CD14-positive monocyte (primary cell): ENCODE measurements around the gene HNRNPLL. TPM values are rescaled to one million over a fixed set of nuclear protein-coding genes. Genes with fewer than 3 reads are reported as not detected.

ENCODE experiments used
- DNase-seq, 3 donors: peaks; one replicate each; pipeline ENCODE4 v3.0.0-alpha.2; 2011 to 2022
- H2AFZ ChIP-seq: 2 replicates; pipeline ENCODE4 v1.6.0; 2012; ENCODE audit warnings: mild to moderate bottlenecking, low read depth, low read length, inconsistent platforms; ENCODE audit not compliant: insufficient read depth, poor library complexity, severe bottlenecking
- H3K27ac ChIP-seq, 2 donors: 1 replicate in 1 of 2; 2 replicates in 1 of 2; pipeline ENCODE4 v1.5.1; 2012 to 2013; ENCODE audit warnings: low read length in 2 of 2, control low read depth in 1 of 2, inconsistent platforms in 1 of 2, low read depth in 1 of 2, mild to moderate bottlenecking in 1 of 2
- H3K27me3 ChIP-seq, 2 donors: one replicate each; pipeline versions ENCODE4 v1.6.0 to v1.6.1; 2011 to 2013; ENCODE audit warnings: low read length in 2 of 2; ENCODE audit not compliant: control insufficient read depth in 2 of 2, insufficient read depth in 2 of 2
- H3K36me3 ChIP-seq, 2 donors: replicated peaks in 1 of 2; 1 replicate in 1 of 2; 2 replicates in 1 of 2; pipeline versions ENCODE4 v1.5.1 to v1.6.1; 2012 to 2013; ENCODE audit warnings: low read length in 2 of 2, control low read depth in 1 of 2, inconsistent platforms in 1 of 2, mild to moderate bottlenecking in 1 of 2; ENCODE audit not compliant: insufficient read depth in 2 of 2, control insufficient read depth in 1 of 2
- H3K4me1 ChIP-seq, 2 donors: 1 replicate in 1 of 2; 2 replicates in 1 of 2; pipeline versions ENCODE4 v1.5.1 to v1.6.1; 2012 to 2013; ENCODE audit warnings: low read length in 2 of 2, control low read depth in 1 of 2, inconsistent platforms in 1 of 2, mild to moderate bottlenecking in 1 of 2, moderate library complexity in 1 of 2; ENCODE audit not compliant: insufficient read depth in 2 of 2, control insufficient read depth in 1 of 2
- H3K4me2 ChIP-seq: replicated peaks from 2 replicates; pipeline ENCODE3; 2012; ENCODE audit warnings: low read length, moderate library complexity, mild to moderate bottlenecking; ENCODE audit not compliant: poor library complexity, severe bottlenecking; ENCODE audit errors: extremely low read depth
- H3K4me3 ChIP-seq, 3 experiments: fragments of 200-600 bp in 1 of 3; sonication (generic) in 1 of 3; replicated peaks in 1 of 3; 1 replicate in 2 of 3; 2 replicates in 1 of 3; pipeline ENCODE4 v1.5.1; 2011 to 2013; ENCODE audit warnings: low read length in 3 of 3, mild to moderate bottlenecking in 3 of 3, control low read depth in 2 of 3, low read depth in 2 of 3, inconsistent platforms in 1 of 3, moderate library complexity in 1 of 3
- H3K79me2 ChIP-seq: 2 replicates; pipeline ENCODE4 v1.6.0; 2012; ENCODE audit warnings: mild to moderate bottlenecking, control low read depth, inconsistent platforms, low read length, moderate library complexity; ENCODE audit not compliant: insufficient read depth
- H3K9ac ChIP-seq: 2 replicates; pipeline ENCODE4 v1.6.0; 2017; ENCODE audit warnings: low read length, mild to moderate bottlenecking; ENCODE audit not compliant: insufficient read depth, poor library complexity, severe bottlenecking
- H3K9me3 ChIP-seq, 2 donors: replicated peaks in 1 of 2; 1 replicate in 1 of 2; 2 replicates in 1 of 2; pipeline versions ENCODE4 v1.5.1 to v1.6.1; 2012 to 2013; ENCODE audit warnings: low read length in 2 of 2, control low read depth in 1 of 2; ENCODE audit not compliant: control insufficient read depth in 1 of 2, insufficient read depth in 1 of 2
- H4K20me1 ChIP-seq: 2 replicates; pipeline ENCODE4 v1.6.0; 2012; ENCODE audit warnings: mild to moderate bottlenecking, low read length, control low read depth, moderate library complexity; ENCODE audit not compliant: insufficient read depth
- H3K27ac Mint-ChIP-seq, 7 donors: one replicate each; pipeline ENCODE4 v1.8.0; 2020; ENCODE audit warnings: mild to moderate bottlenecking in 7 of 7, mixed read lengths in 7 of 7, moderate library complexity in 6 of 7, inconsistent platforms in 2 of 7
- H3K27me3 Mint-ChIP-seq, 3 donors: one replicate each; pipeline ENCODE4 v1.8.0; 2021 to 2022; ENCODE audit warnings: low read depth in 3 of 3, mild to moderate bottlenecking in 3 of 3, mixed read lengths in 3 of 3, moderate library complexity in 3 of 3, inconsistent platforms in 1 of 3
- H3K36me3 Mint-ChIP-seq, 2 donors: one replicate each; pipeline ENCODE4 v1.8.0; 2020; ENCODE audit warnings: mixed read lengths in 2 of 2, inconsistent platforms in 1 of 2, mild to moderate bottlenecking in 1 of 2
- H3K4me1 Mint-ChIP-seq: one replicate; pipeline ENCODE4 v1.8.0; 2020; ENCODE audit warnings: mild to moderate bottlenecking, mixed read lengths
- H3K4me3 Mint-ChIP-seq, 2 donors: one replicate each; pipeline ENCODE4 v1.8.0; 2020; ENCODE audit warnings: mild to moderate bottlenecking in 2 of 2, mixed read lengths in 2 of 2, moderate library complexity in 1 of 2
- H3K9me3 Mint-ChIP-seq, 7 donors: one replicate each; pipeline ENCODE4 v1.8.0; 2020 to 2022; ENCODE audit warnings: mixed read lengths in 7 of 7, mild to moderate bottlenecking in 6 of 7, moderate library complexity in 6 of 7, inconsistent platforms in 2 of 7
- WGBS: methylation state at CpG from one replicate; pipeline ENCODE4 v1.1.5; 2013; ENCODE audit warnings: missing lambda C conversion rate; ENCODE audit not compliant: insufficient coverage; 5-methylcytosine and 5-hydroxymethylcytosine counted together
- intact Hi-C, 2 donors: fragments of 100-400 bp; cut with micrococcal nuclease; formaldehyde crosslinking; loops; one replicate each; pipeline versions ENCODE4 v1.15.0 to v1.15.1; 2023
- polyA plus RNA-seq, 3 donors: library from polyadenylated mRNA; depleted of rRNA in 1 of 3; unstranded in 2 of 3; stranded (reverse) in 1 of 3; fragments of 300-500 nt in 2 of 3; fragments of >200 nt in 1 of 3; fragmentation: Illumina TruSeq in 2 of 3; gene quantifications; 1 replicate in 2 of 3; 2 replicates in 1 of 3; pipeline ENCODE4 v1.2.3, GENCODE V29; 2012 to 2021
- TF ChIP-seq, protein P1 (sequence below): fragments of 200-600 bp; IDR thresholded peaks from one replicate; pipeline ENCODE4 v1.8.0; 2022; ENCODE audit warnings: antibody characterized with exemption, mild to moderate bottlenecking

Gene HNRNPLL
- polyA plus RNA-seq, 3 donors: 12.4 to 16.8 (median 13.8) TPM

DNA sequence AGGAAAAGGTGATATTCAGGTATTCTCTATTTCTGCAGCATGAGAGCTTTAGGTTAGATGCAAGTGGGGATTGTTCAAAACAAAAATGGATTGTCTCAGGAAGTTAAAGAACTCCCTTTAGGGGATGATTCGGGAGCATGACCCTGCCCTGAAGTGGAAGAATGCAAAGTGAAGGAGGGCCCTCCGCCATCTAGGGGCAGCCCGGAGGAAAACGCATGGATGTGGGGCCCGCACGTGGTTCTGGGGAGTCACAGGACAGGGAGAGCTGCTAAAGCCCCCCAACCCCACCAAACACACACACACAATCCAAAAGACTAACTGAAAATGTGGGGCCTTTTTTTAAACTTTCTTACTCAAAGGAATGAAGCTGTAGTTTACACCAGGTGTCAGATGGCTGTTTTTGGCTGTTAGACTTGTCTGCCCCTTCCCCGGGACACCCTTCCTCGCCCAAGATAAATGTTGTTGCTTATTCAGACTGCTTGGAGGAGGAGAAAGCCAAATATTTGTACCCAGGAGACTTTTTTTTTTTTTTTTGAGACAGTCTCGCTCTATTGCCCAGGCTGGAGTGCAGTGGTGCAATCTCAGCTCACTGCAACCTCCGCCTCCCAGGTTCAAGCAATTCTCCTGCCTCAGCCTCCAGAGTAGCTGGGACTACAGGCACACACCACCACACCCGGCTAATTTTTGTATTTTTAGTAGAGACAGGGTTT, 78.8 kb downstream of the HNRNPLL start:
- Histone ChIP-seq H3K4me1 (peaks cover 3 to 7% of the 10 kb centered on the region in 2 donors), H4K20me1 (no peaks in the 10 kb centered on the region), H3K9ac (no peak overlapping the region), H3K36me3 (no peaks in the 10 kb centered on the region), H3K79me2 (no peaks in the 10 kb centered on the region), H2AFZ (no peak overlapping the region), H3K9me3 (no peaks in the 10 kb centered on the region), H3K27me3 (peaks cover 16 to 34% of the 10 kb centered on the region in 2 donors), H3K27ac (no peak overlapping the region), H3K4me2 (no peak overlapping the region), H3K4me3 (no peak overlapping the region)
- WGBS: 80% methylated on average over 1 of the region's 11 CpGs
- Mint-ChIP-seq H3K27me3 (peaks cover 34 to 47% (median 41%) of the 10 kb centered on the region in 3 donors), H3K4me1 (peaks cover 8% of the 10 kb centered on the region), H3K27ac (no peak overlapping the region), H3K9me3 (peaks cover 0 to 4% (median 0%) of the 10 kb centered on the region in 7 donors), H3K36me3 (peaks cover 0 to 2% of the 10 kb centered on the region in 2 donors), H3K4me3 (peak overlapping the region in 1 of 2 donors; percentile 36)
- TF ChIP-seq, protein P1, sequence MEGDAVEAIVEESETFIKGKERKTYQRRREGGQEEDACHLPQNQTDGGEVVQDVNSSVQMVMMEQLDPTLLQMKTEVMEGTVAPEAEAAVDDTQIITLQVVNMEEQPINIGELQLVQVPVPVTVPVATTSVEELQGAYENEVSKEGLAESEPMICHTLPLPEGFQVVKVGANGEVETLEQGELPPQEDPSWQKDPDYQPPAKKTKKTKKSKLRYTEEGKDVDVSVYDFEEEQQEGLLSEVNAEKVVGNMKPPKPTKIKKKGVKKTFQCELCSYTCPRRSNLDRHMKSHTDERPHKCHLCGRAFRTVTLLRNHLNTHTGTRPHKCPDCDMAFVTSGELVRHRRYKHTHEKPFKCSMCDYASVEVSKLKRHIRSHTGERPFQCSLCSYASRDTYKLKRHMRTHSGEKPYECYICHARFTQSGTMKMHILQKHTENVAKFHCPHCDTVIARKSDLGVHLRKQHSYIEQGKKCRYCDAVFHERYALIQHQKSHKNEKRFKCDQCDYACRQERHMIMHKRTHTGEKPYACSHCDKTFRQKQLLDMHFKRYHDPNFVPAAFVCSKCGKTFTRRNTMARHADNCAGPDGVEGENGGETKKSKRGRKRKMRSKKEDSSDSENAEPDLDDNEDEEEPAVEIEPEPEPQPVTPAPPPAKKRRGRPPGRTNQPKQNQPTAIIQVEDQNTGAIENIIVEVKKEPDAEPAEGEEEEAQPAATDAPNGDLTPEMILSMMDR: no peak
- no peak for DNase-seq
- intact Hi-C loops: no loop called here

DNA sequence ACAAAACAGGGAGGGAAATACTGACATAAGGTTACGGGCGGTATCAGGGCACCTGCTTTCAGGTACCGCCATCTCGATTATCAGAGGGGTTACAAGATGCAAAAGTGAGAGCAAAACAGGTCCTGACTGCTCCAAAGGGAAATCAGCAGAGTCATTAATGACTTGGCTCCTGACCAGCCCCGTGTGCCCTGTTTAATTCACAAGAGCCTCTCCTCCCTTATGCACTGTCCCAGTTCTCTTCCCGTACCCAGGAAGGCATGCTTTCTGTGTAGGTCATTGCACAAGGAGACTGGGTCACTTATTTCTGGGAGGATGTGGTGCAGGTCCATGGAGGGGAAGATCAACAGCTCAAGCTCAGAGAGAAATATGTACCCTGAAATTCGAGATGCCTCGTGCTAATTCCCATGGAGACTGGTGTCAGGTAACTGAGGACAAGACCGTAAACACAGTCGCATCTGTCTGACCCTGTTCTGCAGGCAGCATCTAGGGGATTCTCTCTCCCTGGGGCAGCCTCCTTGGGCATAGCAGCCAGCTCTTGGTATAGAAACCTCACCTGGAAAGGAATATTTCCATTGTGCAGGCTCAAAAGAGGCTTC, 79.9 kb downstream of the HNRNPLL start:
- H3K27me3 Mint-ChIP-seq: peaks cover 24 to 38% (median 33%) of the 10 kb centered on the region in 3 donors
- peaks cover under 1% of the 10 kb centered on the region for H3K4me1 Mint-ChIP-seq
- H2AFZ ChIP-seq: no peak overlapping the region

More for the DNA sequence above, 79.9 kb downstream of the HNRNPLL start:
- intact Hi-C loops: no loop called here
- Mint-ChIP-seq H3K9me3 (peaks cover 0 to 1% (median 0%) of the 10 kb centered on the region in 7 donors), H3K36me3 (peaks cover 0 to 2% of the 10 kb centered on the region in 2 donors), H3K4me3 (no peak overlapping the region), H3K27ac (no peak overlapping the region)
- TF ChIP-seq, protein P1: no peak
- Histone ChIP-seq H3K27me3 (peaks cover 9 to 23% of the 10 kb centered on the region in 2 donors), H3K27ac (no peak overlapping the region), H4K20me1 (no peaks in the 10 kb centered on the region), H3K4me3 (no peak overlapping the region), H3K4me2 (no peak overlapping the region), H3K4me1 (peaks cover 0 to under 1% of the 10 kb centered on the region in 2 donors), H3K36me3 (no peaks in the 10 kb centered on the region), H3K9ac (no peak overlapping the region), H3K79me2 (no peaks in the 10 kb centered on the region), H3K9me3 (no peaks in the 10 kb centered on the region)
- DNase-seq: no peak
- WGBS: 94% methylated on average over 8 of the region's 10 CpGs
